ENCODE results near the gene GALNT14. TPM values are rescaled to one million over a fixed set of nuclear protein-coding genes. Genes with fewer than 3 reads are reported as not detected.

Gene GALNT14
- total RNA-seq, 1 donor: 0.72 TPM

DNA sequence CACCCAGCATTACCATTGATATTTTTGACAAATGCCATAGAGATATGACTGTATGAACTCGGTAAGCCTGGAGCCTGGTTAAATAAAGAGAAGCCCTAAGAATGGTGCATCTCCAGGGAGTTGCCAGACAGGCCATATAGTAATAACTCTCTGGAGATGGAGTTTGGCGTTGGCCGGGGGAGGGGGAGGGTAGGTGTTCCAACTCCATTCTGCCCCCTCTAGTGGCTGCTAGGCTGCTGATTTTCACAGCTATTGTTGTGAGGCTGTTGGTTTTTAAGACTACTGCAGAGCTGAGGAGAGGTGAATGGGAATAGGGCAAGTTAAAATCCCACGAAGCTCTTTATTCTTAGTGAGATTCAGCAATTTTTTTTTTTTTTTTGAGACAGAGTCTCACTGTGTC, 99.9 kb downstream of the GALNT14 start:
- no peak overlapping the region for H3K4me3 ChIP-seq (ENCODE audit: low read depth, low read length)
- TF ChIP-seq, protein P1, sequence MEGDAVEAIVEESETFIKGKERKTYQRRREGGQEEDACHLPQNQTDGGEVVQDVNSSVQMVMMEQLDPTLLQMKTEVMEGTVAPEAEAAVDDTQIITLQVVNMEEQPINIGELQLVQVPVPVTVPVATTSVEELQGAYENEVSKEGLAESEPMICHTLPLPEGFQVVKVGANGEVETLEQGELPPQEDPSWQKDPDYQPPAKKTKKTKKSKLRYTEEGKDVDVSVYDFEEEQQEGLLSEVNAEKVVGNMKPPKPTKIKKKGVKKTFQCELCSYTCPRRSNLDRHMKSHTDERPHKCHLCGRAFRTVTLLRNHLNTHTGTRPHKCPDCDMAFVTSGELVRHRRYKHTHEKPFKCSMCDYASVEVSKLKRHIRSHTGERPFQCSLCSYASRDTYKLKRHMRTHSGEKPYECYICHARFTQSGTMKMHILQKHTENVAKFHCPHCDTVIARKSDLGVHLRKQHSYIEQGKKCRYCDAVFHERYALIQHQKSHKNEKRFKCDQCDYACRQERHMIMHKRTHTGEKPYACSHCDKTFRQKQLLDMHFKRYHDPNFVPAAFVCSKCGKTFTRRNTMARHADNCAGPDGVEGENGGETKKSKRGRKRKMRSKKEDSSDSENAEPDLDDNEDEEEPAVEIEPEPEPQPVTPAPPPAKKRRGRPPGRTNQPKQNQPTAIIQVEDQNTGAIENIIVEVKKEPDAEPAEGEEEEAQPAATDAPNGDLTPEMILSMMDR (IDR thresholded peaks at IDR 0.05; ENCODE audit: insufficient read depth, low read length): no peak
- no peak for DNase-seq (ENCODE audit: low read depth)

DNA sequence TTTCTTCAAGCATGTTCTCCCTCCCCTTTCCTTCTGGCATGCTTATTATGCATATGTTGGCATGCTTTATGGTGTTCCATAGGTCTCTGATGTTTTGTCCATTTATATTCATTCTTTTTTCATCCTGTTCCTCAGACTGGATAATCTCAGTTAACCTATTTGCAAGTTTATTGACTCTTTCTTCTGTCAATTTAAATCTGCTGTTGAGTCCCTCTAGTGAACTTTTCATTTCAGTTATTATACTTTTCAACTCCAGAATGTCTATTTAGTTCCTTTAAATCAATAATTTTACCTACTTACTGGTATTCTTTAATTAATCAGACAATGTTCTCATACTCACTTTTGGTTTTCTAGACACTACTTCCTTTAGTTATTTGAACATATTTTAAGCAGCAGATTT, 101.2 kb downstream of the GALNT14 start:
- H3K4me3 ChIP-seq (ENCODE audit: low read depth, low read length): no peak overlapping the region
- TF ChIP-seq, protein P1 (IDR thresholded peaks at IDR 0.05; ENCODE audit: insufficient read depth, low read length): no peak
- DNase-seq (ENCODE audit: low read depth): no peak

DNA sequence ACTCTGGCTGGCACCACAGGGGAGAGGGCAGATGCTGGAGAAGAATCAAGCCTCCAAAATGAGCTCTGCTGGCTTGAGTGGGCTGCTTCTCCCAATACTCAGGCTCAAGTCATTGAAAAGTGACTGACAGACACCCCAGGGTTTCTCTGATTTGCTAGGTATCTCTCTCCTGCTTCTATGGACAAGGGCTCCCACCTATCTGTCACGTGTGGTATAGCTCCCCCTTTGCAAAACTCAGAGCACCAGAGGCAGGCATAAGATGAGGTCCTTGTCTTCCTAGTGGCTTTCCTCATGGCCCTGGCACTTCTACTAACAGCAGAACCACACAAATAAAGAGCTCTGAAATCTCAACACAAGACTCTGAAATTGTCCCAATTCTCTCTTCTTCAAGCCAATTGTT, 105.2 kb downstream of the GALNT14 start:
- TF ChIP-seq, protein P1 (IDR thresholded peaks at IDR 0.05; ENCODE audit: insufficient read depth, low read length): no peak
- no peak overlapping the region for H3K4me3 ChIP-seq (ENCODE audit: low read depth, low read length)
- no peak for DNase-seq (ENCODE audit: low read depth)

DNA sequence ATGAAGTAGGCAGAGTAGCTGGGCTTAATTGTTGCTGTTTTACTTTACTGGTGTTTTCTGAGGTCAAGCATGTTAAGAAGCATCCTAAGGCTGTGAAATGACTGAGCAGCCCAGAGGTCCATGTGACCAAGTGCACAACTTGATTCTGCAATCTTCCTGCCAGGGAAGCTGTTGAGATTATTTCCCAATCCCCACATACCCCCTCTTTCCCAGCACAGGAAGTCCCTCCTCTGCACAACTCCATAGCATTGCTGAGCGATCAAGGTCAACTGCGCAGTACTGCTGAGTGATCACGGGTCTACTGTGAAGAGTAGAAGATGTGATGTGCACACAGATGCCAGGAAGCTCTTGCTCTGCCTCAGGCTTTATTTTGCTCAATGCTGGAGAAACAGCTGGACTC, 105.8 kb downstream of the GALNT14 start:
- TF ChIP-seq, protein P1 (IDR thresholded peaks at IDR 0.05; ENCODE audit: insufficient read depth, low read length): no peak
- DNase-seq (ENCODE audit: low read depth): no peak
- H3K4me3 ChIP-seq (ENCODE audit: low read depth, low read length): no peak overlapping the region

DNA sequence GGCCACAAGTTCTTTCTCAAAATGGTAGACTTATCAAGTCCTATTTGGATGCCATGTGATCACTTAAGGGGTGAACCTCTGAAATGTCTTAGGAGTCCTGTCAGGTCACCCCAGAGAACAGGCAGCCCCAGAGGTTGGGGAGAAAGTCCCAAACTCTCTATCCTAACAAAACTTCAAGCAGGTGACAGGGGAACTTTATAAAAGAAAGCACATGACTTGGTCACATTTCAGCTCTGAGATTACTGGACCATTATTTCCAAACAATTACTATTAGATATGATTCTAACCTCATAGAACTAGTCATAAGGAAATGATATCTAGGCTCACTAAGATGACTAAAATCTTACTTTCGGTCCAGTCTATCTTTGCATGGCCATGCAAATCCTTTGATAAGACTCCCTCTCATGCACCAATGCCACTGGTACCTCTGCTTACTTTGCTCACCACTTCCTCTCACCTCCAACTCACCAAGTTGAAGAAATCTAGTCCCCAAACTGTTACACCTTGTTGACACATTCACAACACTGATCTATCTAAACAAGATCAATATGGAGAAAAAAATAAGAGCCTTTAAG, 107.0 kb downstream of the GALNT14 start:
- TF ChIP-seq, protein P1 (IDR thresholded peaks at IDR 0.05; ENCODE audit: insufficient read depth, low read length): no peak
- no peak for DNase-seq (ENCODE audit: low read depth)
- H3K4me3 ChIP-seq (ENCODE audit: low read depth, low read length): no peak overlapping the region

DNA sequence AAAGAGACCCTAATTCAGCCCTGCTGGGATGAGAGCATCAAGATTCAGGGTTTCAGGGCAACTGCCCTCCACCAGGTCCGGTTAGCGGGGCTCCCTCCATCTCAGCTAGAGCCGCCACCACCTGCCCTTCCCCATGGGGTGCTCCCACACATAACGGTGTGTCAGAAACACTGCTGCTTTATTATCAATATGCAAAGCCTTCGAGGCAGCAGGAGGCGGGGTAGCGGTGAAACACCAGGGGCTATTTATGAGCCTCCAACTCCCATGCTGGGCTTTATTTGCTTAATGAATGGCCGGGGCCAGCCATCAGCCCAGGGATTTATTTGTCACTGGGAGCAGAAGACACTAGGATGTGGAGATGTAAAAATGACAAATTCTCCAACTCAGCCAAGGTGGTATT, 109.8 kb downstream of the GALNT14 start:
- no peak for DNase-seq (ENCODE audit: low read depth)
- TF ChIP-seq, protein P1 (IDR thresholded peaks at IDR 0.05; ENCODE audit: insufficient read depth, low read length): no peak
- H3K4me3 ChIP-seq (ENCODE audit: low read depth, low read length): no peak overlapping the region

DNA sequence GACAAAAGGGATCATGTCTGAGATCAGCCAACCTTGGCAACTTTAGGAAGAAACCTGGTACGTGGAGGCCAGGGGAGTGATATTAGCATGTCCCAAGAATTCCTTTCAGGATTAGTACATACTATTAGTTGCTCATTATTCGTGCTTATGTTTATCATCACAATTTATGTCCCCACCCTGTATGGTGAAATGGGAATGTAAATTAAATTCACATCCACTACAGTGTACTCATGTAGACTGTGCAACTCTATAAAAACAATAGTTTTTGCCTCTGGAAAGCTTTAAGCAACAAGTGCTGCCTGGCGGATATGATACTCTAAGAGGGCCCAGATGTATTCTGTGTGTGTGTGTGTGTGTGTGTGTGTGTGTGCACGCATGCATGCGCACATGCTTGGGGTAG, 110.7 kb downstream of the GALNT14 start:
- no peak for DNase-seq (ENCODE audit: low read depth)
- TF ChIP-seq, protein P1 (IDR thresholded peaks at IDR 0.05; ENCODE audit: insufficient read depth, low read length): no peak
- H3K4me3 ChIP-seq (ENCODE audit: low read depth, low read length): no peak overlapping the region

All from fibroblast of the aortic adventitia (primary cell).